ENCODE results near the gene ATG7.
A peak's percentile ranks its signal among the peaks of the same experiment; 100 is the strongest.
"Not testable (repeated sequence)": the region's sequence is repeated elsewhere in the genome, so short reads cannot be mapped to it uniquely, and the experiment has no call there.

The ATG7 gene

DNA sequence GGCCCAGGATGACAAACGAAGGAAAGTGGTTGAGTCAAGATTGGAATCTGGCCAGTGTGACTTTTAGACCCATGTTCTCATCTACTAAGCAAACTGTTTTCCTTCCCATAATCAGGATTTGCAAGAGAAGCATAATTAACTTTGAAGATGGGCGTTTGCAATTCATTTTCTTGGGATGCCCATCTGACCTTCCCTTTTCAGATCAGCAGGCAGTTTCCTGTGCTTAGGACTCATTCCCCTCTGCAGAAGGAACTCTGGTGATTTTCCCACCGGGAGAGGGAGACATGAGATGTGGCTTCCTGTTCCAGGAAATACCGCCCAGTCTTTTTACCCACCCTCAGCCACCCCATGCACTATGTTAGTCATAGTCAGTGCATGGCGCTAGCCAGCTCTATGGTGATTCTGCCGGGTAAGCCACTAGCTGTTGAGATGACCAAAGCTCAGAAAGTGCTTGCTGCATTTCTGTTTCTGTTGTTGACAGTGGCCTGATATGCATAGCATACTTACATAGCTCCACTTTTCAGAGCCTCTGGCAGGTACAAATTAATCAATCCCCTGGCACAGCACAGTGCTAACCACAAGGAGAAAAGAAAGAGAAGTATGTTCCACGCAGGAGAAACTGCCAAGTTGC, 242.1 kb downstream of the ATG7 start:
- DNase-seq, result no peak

DNA sequence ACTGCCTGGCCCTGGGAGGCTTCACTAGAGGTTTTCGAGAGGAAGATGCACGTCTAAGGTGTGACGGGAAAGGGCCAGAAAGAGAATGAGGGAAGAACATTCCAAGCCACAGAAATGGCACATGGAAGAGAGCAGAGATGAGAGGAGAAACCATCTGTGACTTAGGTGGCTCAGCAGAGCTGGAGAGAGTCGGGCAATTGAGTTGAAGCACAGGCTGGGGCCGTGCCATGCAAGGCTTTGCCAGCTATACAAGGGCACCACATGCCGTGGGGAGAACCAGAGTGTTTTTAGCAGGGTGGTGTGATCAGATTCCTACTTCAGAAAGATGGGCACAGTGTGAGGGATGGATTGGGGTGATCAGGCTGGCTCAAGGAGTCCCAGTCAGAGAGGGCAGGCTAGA, 245.4 kb downstream of the ATG7 start:
- no peak for DNase-seq

DNA sequence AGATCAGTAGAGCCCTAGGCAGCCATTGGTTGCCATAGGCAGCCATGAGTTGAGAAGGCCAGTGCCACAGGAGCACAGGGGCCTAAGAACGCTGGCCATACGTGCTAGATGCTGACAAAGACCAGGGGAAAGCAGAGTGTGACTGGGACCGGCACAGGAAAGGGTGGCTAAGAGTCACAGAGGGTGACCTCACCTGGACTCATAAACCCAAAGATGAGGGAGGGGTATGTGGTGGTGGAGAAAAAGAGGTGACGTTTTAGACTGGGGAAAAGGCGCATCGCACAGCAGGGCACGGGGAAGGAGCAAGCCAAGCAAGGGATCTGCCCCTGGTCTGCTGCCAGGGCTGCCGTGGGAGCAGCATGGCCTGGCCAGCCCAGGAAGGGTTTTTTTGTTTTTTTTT, 249.0 kb downstream of the ATG7 start:
- no peak for DNase-seq

DNA sequence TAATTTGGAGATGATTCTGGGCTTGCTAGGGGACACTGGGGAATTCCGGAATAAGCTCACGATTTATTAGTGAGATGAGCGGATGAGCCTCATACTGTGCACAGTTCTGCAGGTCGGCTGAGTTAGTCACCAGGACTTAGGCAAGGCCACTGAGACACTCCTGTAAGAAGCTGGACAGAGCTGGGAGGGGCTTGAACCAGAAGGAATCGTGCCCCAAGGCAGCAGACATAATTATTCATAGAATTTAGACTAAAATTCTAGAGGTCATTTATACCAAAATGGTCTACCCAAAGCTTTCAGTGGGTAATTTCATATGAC, 250.2 kb downstream of the ATG7 start:
- no peak for DNase-seq

DNA sequence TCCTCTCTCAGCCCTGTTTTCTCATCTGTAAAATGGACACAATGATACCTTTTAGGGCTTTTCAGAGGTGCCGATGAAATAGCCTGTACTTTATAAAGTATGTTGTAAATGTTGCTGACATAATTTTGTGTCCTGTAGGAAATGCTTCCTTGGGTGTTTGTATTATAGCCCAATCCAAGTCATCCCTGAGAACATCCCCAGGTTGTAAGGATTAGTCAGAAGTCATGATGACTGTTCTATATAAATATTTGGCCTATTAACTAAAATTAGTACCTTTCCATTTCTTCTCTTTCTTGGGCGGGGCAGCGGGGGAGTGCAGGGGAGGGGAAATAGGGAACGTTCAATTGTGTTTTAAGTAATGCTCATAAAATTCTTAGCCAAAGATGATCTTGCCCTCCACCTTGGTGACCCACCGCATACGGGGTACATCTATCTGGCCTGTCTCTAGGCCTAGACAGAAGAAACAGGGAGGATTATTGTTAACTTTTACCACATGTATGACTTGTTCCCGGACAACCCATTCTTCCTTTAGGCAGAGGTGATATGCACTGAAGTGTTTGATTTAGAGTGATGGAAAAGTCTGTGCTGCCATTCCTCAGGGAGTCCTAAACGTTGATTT, 250.9 kb downstream of the ATG7 start:
- no peak for DNase-seq

DNA sequence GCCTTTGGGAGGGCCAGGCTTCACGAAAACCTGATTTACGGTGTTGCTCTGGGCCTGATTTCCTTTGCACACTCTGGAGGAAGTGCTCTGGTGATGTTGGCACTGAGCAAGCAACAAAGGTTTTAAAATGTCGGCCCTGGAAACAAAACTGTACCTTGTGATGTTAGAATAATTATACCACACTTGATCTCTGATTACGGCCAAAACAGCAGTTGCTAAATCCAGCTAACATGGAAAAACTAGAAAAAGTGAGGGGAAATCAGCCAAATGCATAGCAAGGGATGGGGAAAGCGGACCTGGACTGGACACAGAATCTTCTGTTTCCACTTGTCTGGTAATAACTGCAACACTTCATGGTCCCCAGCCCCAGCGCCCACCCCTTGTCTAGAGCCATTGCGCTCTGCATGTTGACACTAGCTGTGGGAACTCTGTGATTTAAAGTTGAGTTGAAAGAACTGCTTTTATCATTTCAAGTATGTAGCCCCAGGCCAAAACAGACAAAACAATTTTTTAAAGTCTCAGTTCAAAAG, 251.4 kb downstream of the ATG7 start:
- DNase-seq, result no peak

DNA sequence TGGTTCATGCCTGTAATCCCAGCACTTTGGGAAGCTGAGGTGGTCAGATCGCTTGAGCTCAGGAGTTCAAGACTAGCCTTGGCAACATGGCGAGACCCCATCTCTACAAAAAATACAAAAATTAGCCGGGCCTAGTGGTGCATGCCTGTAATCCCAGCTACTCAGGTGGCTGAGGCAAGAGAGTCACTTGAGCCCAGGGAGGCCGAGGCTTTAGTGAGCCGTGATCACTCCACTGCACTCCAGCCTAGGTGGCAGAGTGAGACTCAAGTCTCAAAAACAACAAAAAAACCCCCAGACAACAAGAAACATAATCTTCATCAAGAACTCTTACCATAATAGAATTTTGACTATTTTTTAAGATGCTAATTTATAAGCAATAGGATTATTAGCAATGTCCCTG, 253.9 kb downstream of the ATG7 start:
- DNase-seq, result not testable (repeated sequence)

DNA sequence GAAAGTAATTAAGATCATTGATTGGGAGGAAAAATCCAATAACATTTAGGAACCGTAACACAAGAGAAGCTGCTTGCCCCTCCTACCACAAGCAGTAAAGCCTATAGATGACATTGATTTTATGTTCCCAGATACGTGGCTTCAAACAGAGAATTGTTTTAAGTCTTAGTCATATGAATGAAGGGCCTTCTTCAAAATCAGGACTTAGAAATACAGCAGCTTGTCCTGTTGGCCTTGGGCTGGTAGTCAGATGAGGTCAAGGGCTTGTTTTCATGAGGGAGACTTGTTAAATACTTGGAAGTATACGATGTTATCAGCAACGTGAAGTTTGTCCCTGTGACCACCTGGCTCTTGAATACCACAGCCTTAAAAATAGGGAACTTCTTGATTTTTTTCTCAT, 257.1 kb downstream of the ATG7 start:
- no peak for DNase-seq

DNA sequence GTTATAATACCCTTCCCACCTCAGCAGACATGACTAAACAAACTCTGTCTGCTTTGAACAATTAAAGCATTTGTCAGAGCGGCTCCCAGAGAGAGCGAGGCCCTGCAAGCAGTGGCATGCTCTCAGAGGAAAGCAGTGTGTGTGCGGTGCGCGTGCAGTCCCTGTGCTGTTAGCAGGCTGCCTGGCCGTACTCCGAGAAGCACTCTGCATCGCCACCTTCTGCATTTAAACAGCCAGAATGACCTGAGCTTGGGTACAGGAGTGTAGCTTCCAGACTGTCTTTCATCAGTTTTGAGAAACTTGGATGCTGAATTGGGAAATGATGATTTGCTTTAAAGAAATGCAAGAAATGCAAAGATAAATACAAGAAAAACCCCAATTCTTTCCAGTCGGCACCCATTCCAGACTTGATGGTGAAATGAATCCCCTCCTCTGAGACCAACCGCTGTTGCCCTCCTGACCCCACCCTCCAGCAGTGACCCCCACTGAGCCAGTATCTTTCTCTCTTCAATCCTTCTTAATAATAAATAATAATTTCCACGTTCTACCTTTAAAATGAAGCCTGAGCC, 258.0 kb downstream of the ATG7 start:
- peak in 1 of 2 experiments; percentile 7 for DNase-seq

DNA sequence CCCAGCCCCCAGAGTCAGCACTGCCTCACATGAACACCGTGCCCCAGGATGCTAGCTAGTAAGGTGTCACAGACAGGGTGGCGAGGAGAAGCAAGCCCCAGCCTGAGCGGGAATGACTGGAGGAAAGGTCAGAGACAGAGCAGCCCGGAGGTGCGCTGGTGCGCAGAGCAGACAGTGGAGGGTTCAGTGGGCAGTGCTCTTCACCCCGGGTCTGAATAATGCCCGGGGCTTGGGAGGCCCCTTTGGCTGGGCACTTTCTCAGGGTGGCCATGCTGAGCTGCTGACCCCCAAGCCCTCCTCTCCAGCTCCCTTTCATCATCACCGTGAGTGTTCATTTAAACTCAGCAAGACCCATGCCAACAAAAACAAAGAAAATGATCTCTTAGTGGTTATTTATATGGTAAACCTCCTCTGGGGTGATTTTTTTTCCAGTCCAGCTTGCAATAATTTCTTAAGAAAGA, 260.8 kb downstream of the ATG7 start:
- DNase-seq, result no peak

DNA sequence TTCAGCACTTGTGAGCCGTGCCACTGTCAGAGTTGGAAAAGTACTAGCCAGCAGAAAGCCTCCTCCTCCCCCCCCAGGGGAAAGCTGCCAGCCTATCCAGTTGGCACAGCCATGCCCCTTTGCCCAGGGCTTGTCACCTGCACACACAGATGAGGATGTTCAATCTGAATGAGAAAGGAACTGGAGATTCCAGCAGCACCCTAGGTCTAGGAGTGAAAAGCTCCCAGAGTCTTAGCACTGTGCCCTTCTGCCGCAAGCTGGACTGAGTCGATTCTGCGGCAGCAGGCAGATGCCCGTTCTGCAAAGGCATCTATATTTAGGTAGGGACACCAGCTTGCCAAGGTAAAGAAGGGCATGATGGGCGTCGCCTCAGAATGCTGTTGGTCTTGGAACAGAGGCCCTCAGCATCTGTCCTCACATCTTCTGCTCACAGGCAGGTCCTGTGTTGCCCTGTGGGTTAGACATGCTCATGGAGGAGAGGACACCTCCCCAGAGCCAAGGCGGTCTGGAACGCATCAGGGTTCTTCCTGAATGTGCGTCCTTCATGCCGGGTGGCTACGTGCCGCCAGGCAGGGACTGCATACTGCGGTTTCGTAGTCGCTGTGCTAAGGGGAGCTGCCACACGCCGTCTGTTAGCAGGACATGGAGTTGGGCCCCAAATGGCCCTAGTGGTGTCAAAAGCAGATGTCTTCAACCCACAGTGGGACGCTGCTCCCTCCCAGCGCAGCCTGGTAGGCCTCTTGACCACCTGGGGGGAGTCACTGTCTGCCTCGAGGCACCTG, 262.0 kb downstream of the ATG7 start:
- no peak for DNase-seq

DNA sequence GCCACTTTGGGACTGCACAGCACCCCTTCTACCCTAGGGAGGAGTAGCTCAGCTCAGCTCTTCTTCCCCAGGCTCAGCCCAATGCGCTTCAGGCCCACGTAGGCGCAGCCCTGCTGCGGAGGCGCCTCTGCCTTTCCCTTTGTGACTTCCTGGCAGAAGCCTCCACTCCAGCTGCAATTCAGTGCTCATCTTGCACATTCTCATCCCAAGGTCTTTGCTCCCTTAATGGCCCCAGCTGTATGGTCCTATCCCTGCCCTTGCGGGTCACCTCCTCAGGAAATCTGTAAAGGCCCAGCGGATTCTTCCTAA, 262.6 kb downstream of the ATG7 start:
- no peak for DNase-seq

DNA sequence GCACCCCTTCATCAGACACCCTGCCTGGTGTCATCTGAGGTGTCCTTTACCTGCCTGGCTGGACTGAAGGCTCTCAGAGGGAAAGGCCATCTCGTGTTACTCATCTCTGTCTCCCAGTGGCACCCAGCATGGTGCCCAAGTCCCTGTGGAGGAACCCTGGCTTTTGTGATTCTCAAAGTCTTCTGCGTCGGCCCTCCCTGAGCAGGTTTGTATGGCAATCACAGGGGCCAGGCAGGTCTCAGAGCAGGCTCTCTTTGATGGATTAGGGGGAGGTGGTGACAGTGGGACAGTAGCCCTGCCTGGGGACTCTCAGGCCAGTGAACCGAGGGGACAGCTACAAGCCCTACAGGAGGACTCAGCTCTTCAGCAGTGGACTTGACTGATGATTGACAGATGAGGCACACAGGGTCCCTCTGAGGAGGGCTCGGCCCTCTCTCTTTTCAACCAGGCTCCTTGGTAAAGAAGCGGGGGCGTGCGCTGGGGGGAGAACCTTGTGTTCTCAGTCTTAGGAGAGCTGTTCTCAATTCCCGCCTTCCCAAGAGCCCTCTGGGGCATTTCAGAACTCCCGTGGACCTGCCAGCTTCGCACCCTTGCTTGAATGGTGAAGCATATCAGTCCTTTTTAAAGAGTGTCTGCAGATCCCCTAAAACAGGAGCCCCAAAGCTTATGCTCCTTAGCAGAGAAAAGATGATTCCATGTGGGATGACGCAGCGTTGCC, 263.2 kb downstream of the ATG7 start:
- no peak for DNase-seq

DNA sequence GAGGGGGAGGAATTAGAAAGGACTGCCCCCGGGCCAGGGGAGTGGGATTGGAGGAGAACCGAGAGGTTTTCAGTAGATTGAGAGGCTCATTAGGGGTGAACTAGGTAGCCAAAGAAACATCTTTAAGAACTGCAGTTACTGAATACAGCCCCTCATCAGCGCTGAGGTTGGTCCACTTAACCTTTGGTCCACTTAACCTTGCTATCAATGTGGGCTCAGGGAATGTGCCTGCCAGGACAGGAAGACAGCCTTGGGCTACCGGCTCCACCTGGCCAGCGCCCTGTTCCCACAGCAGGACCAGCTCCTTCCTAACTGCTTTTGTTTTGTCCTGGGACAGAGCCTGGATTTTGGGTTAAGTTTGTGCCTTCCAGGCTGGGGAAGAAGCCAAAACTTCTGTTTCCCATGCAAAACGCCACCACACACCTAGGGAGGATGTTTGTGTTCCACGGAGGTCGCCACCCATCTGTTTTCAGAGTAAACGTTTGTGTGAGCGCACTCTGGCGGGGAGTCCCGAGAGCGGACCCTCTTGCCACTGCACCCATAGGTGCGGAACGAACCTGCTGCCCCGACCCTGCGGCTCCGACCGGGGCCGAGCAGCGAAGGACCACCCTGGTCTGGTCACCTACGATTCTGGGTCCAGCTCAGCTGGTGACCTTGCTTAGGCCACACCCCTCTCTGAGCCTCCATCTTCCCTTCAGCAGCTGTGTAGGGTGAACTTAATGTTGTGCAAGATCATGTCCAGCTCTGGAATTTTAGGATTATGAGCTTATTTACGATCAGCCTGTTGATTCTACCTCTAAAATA, 264.1 kb downstream of the ATG7 start:
- no peak for DNase-seq

DNA sequence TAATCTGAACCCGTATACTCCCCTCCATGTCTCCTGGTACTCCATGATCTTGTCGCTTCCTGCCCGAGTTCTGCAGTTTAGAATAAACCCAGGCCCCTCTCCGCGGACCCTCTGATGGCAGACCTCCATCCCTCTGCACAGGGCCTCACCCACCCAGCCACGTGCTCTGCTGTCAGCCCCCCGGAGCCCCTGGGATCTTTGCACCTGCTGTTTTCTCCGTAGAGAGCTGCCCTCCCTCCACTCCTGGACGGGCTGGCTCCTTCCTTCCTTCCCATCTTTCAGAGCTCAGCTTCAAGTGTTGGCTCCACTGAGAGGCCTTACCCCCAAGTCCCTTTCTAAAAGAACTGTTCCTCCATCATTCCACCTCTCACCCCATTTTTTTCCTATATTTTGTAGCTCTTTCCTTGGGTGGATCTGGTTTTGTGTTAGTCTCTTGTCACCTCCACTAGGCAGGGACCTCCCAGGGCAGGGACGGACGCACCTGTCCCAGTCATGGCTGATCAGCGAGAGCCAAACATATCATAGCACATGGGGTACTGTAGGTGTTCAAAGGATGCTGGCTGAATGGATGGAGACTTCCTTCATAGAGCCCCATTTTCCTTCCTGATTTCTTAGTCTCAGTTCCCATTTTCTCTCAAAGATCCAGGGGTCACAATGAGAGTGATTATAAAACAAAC, 264.9 kb downstream of the ATG7 start:
- no peak for DNase-seq

DNA sequence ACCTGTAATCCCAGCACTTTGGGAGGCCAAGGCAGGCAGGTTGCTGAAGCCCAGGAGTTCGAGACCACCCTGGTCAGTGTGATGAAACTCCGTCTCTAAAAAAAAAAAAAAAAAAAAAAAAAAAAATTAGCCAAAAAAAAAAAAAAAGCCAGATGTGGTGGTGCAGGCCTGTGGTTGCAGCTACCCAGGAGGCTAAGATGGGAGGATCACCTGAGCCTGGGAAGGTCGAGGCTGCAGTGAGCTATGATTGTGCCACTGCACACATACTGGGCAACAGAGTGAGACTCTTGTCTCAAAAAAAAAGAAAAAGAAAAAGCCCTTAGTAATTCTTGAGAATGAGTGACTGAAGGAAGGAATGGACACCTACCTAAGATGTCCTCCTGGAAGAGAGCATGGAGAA, 266.4 kb downstream of the ATG7 start:
- no peak for DNase-seq

DNA sequence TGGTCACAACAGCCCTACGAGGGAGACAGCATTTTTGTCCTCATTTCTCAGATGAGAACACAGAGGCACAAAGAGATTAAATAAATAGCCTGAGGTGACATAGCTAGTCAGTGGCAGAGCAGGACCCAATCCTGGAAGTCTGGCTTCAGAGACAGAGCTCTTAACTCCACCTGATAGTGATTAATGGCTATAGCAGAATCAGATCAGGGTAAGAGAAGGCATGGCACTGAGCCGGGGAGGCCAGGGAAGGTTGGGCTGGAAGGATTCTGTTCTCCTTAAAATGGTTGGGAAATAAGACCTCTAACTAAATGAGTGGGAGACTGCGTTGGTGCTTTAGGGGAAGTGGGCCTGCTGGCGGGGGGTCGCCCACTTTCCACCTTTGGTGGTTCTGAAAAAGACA, 267.0 kb downstream of the ATG7 start:
- no peak for DNase-seq

DNA sequence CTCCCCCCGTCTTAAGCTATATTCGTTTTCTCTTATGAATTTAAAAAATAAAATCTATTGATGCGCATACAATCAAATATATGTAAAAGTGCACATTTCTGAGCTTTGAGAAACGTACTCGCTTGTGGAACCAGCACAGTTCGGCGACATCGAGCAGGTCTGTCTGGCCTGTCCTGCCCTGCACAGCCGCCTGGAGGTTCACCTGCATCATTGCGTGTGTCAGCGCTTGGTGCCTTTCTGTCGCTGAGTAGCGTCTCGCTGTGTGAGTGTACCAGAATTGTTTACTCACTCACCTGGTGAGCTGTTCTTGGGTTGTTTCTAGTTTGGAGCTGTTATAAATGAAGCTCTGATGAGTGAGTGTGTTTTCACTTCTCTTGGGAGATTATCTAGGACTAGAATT, 267.5 kb downstream of the ATG7 start:
- DNase-seq, result no peak

DNA sequence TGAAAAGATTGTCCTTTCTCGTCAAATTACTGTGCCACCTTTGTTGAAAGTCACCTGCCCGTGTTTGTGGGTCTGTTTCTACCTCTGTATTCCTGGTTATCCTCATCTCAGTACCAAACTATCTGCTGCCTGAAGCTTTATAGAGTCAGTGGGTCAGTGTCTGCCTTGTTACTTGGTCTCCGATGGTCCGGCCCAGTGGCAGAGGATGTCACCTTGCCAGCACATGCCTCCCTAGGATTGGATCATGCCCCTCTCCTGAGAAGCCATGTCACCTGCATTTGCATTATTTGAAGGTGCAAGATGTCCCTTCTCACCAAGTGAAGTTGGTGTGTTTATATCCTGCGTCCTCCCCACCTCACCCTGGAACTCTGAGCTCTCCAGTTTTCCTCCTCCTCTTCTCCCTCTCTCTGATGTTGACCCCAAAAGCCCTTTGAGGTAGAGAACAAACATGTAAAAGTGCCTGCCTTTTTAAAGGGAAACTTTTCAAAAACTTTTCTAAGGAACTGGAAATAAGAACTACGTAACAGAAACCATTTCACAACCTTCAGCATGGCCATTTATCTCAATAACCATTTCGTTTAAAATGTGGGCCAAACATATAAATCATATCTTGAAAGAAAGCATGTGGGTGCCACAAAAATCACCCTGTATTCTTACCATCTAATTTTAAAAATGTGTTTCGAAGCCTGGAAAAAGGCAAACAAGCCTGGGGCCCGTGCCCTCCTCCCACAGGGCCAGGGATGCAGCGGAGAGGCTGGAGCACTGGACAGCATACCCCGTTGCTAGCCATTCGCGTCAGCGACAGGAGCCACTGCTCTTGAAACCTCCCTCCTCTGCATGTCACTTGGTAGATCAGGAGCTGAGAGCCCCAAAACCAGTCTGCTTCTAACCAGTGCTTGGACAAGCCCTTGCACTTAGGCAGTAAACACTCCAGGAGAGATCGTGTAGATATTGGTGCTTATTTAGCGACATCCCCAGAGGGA, 269.4 kb downstream of the ATG7 start:
- no peak for DNase-seq

DNA sequence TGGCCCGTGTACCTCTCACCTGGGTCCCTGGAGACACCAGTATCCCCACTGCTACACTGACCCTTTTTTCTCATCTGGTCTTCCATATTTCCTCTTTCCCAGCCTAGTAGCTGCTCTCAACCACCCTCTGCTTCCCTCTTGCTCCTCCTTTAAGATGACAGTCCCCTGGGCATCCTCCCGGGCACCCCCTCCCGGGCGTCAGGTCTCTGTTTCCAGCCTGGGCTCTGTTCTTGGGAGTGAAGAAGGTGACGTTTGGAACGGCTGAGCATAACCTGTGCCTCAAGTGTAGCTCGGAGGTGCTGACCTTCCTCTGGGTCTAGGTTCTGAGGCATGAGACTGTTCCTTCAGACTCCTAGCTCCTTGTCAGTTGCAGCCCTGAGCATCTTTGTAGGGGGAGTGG, 270.4 kb downstream of the ATG7 start:
- DNase-seq, result no peak
